ENCODE measurements around the gene QARS1.
A peak's percentile ranks its signal among the peaks of the same experiment; 100 is the strongest.

QARS1 gene

GRCh38 chr3:49104427-49105291, at the start of gene QARS1:
Gene QARS1 (minus strand): TSS chr3:49104757. CDS start chr3:49104733, 24 bp downstream.
- peak; percentile 69 to 83 (median 70) for DNase-seq (ENCODE audit: low read depth in 2 of 3, low spot score in 2 of 3)

- no peak for DNase-seq (ENCODE audit: low read depth in 2 of 3, low spot score in 2 of 3)
These were observed 48.9 kb upstream of the QARS1 start for GRCh38 chr3:49153349-49153912.

- no peak for DNase-seq (ENCODE audit: low read depth in 2 of 3, low spot score in 2 of 3)
These were observed 47.1 kb upstream of the QARS1 start for GRCh38 chr3:49151610-49152009.

GRCh38 chr3:49148159-49148558, 43.6 kb upstream of the QARS1 start:
- DNase-seq (ENCODE audit: low read depth in 2 of 3, low spot score in 2 of 3), result no peak

GRCh38 chr3:49140080-49140479, 35.5 kb upstream of the QARS1 start:
- no peak for DNase-seq (ENCODE audit: low read depth in 2 of 3, low spot score in 2 of 3)

GRCh38 chr3:49135499-49135898, 30.9 kb upstream of the QARS1 start:
- DNase-seq (ENCODE audit: low read depth in 2 of 3, low spot score in 2 of 3), result no peak

- DNase-seq (ENCODE audit: low read depth in 2 of 3, low spot score in 2 of 3), result no peak
These were observed 30.1 kb upstream of the QARS1 start for GRCh38 chr3:49134471-49135265.

GRCh38 chr3:49133226-49133951, 28.8 kb upstream of the QARS1 start:
- no peak for DNase-seq (ENCODE audit: low read depth in 2 of 3, low spot score in 2 of 3)

GRCh38 chr3:49132437-49133225, 28.1 kb upstream of the QARS1 start, which contains the start of gene LAMB2:
Gene LAMB2 (minus strand): TSS chr3:49133050. CDS start chr3:49132867, 183 bp downstream.
- DNase-seq (ENCODE audit: low read depth in 2 of 3, low spot score in 2 of 3), result no peak

- no peak for DNase-seq (ENCODE audit: low read depth in 2 of 3, low spot score in 2 of 3)
These were observed 27.5 kb upstream of the QARS1 start for GRCh38 chr3:49132073-49132436.

GRCh38 chr3:49131576-49131975, 27.0 kb upstream of the QARS1 start:
- DNase-seq (ENCODE audit: low read depth in 2 of 3, low spot score in 2 of 3), result no peak

- DNase-seq (ENCODE audit: low read depth in 2 of 3, low spot score in 2 of 3), result no peak
These were observed 26.5 kb upstream of the QARS1 start for GRCh38 chr3:49131040-49131439.

GRCh38 chr3:49124991-49125670, 20.6 kb upstream of the QARS1 start:
- no peak for DNase-seq (ENCODE audit: low read depth in 2 of 3, low spot score in 2 of 3)

- no peak for DNase-seq (ENCODE audit: low read depth in 2 of 3, low spot score in 2 of 3)
These were observed 19.6 kb upstream of the QARS1 start for GRCh38 chr3:49124203-49124602.

GRCh38 chr3:49123687-49124086, 19.1 kb upstream of the QARS1 start:
- DNase-seq (ENCODE audit: low read depth in 2 of 3, low spot score in 2 of 3), result no peak

GRCh38 chr3:49122886-49123545, 18.5 kb upstream of the QARS1 start:
- DNase-seq (ENCODE audit: low read depth in 2 of 3, low spot score in 2 of 3), result no peak

- DNase-seq (ENCODE audit: low read depth in 2 of 3, low spot score in 2 of 3), result no peak
These were observed 17.9 kb upstream of the QARS1 start for GRCh38 chr3:49122451-49122850.

- DNase-seq (ENCODE audit: low read depth in 2 of 3, low spot score in 2 of 3), result no peak
These were observed 17.5 kb upstream of the QARS1 start for GRCh38 chr3:49122022-49122421.

GRCh38 chr3:49121132-49121736, 16.7 kb upstream of the QARS1 start:
- no peak for DNase-seq (ENCODE audit: low read depth in 2 of 3, low spot score in 2 of 3)
